Uterus (tissue), 4 donors: Measurements from ENCODE around the gene SEL1L3. TPM values are rescaled to one million over a fixed set of nuclear protein-coding genes. Genes with fewer than 3 reads are reported as not detected.
A peak's percentile ranks its signal among the peaks of the same experiment; 100 is the strongest.
"Not testable (repeated sequence)": the region's sequence is repeated elsewhere in the genome, so short reads cannot be mapped to it uniquely, and the experiment has no call there.

Experiments
- DNase-seq, 2 donors: peaks; one replicate each; pipeline ENCODE4 v3.0.0-alpha.2; 2019 to 2020
- H3K27ac ChIP-seq, 2 donors: fragments of 200-600 bp; sonication (generic); 1 replicate in 1 of 2; 2 replicates in 1 of 2; pipeline ENCODE4 v1.5.1; 2016 to 2018
- H3K27me3 ChIP-seq, 2 donors: fragments of 200-600 bp; sonication (generic); one replicate each; pipeline ENCODE4 v1.5.1; 2018 to 2019; ENCODE audit warnings: control low read depth in 1 of 2
- H3K36me3 ChIP-seq, 2 donors: fragments of 200-600 bp; sonication (generic); one replicate each; pipeline ENCODE4 v1.5.1; 2019; ENCODE audit warnings: control low read depth in 1 of 2
- H3K4me1 ChIP-seq, 2 donors: fragments of 200-600 bp; sonication (generic); one replicate each; pipeline ENCODE4 v1.5.1; 2018 to 2019; ENCODE audit warnings: control low read depth in 1 of 2
- H3K4me3 ChIP-seq, 2 donors: fragments of 200-600 bp; sonication (generic); 1 replicate in 1 of 2; 2 replicates in 1 of 2; pipeline ENCODE4 v1.5.1; 2018 to 2019; ENCODE audit warnings: mild to moderate bottlenecking in 1 of 2
- H3K9me3 ChIP-seq, 2 donors: fragments of 200-600 bp; sonication (generic); one replicate each; pipeline ENCODE4 v1.5.1; 2019; ENCODE audit warnings: control low read depth in 1 of 2
- POLR2A ChIP-seq, 2 donors: fragments of 450-650 bp; IDR thresholded peaks; one replicate each; pipeline ENCODE4 v1.6.1; 2016; ENCODE audit warnings: antibody characterized with exemption in 2 of 2, mild to moderate bottlenecking in 1 of 2, moderate library complexity in 1 of 2
- intact Hi-C: fragments of 100-400 bp; cut with DNase I; formaldehyde crosslinking; loops from one replicate; pipeline ENCODE4 v1.15.1; 2023; ENCODE audit warnings: low total_unique reads
- total RNA-seq, 4 donors: library from RNA; depleted of rRNA in 3 of 4; stranded (reverse); fragments of >200 nt in 3 of 4; gene quantifications; one replicate each; pipeline versions ENCODE4 v1.1.0 to v1.2.4, GENCODE V29; 2014 to 2023
- TF ChIP-seq, protein P1 (sequence below), 4 experiments: fragments of 200-600 bp in 2 of 4; fragments of 450-650 bp in 2 of 4; sonication (generic) in 2 of 4; IDR thresholded peaks; one replicate each; pipeline ENCODE4 v1.5.1; 2016 to 2019; ENCODE audit warnings: antibody characterized with exemption in 4 of 4, mild to moderate bottlenecking in 2 of 4, moderate library complexity in 1 of 4
- donor health status: DM: yes; HTN: yes; CAD: no.

Gene SEL1L3
- total RNA-seq, result 10 to 100 TPM in 3 of 4 donors, 1 to 10 TPM in 1; 4.1 to 46.1 (median 21.2) TPM

DNA sequence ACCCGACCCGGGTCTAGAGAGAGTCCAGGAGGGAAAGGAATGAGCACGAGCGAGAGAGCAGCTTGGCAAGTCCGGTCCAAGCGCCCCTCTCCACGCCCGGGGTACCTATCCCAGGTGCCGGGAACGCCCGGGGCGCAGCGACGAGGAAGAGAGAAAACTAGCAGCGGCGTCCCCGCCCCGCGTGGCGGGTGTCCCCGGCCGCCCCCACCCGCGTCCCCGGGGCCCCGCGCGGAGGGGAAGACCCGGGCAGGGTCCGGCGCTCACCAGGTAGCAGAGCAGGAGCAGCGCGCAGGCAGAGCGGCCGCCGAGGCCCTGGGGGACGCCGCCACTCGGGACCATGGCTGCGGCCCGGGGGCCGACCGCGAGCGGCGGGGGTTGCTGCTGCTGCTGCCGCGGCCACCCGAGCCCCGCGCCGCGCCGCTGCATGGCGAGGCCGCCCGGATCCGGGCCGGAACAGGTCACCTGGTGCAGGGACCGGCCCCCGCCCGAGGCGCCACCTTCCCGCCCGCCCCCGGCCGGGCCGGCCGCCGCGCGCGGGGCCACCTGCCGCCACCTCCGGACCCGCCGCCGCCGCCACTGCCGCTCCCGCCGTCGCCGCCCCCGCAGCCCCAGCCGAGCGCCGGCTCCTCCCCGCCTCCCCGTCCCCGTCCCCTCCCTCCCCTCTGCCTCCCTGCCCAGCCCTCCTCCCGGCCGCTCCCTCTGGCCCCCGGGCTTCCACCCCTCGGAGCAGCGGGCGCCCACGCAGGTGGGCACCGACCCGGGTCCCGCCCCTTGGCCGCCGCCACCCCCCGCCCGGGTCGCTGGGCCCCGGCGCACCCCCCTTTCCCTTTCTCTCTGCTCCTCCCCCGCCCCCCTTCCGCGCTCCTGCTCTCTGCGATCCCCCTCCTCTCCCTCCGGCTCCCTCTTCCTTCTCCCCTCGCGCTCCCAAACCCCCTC, at the start of gene SEL1L3:
Gene SEL1L3, minus strand, starts transcription at position 578 of the 936 bp plus-strand sequence. Its CDS starts 152 bp downstream, at position 426.
- TF ChIP-seq, protein P1, sequence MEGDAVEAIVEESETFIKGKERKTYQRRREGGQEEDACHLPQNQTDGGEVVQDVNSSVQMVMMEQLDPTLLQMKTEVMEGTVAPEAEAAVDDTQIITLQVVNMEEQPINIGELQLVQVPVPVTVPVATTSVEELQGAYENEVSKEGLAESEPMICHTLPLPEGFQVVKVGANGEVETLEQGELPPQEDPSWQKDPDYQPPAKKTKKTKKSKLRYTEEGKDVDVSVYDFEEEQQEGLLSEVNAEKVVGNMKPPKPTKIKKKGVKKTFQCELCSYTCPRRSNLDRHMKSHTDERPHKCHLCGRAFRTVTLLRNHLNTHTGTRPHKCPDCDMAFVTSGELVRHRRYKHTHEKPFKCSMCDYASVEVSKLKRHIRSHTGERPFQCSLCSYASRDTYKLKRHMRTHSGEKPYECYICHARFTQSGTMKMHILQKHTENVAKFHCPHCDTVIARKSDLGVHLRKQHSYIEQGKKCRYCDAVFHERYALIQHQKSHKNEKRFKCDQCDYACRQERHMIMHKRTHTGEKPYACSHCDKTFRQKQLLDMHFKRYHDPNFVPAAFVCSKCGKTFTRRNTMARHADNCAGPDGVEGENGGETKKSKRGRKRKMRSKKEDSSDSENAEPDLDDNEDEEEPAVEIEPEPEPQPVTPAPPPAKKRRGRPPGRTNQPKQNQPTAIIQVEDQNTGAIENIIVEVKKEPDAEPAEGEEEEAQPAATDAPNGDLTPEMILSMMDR (IDR thresholded peaks at IDR 0.05), result no peak
- no peak for TF ChIP-seq POLR2A (IDR thresholded peaks at IDR 0.05)
- no peaks in the 10 kb centered on the region for H3K9me3 ChIP-seq
- DNase-seq, result peak in 1 of 2 donors; percentile 20
- H3K4me3 ChIP-seq, result peak within 1 kb of the TSS; percentile 9 to 50
- intact Hi-C loops, result no loop called here
- H3K27me3 ChIP-seq, result no peaks in the 10 kb centered on the region
- H3K4me1 ChIP-seq, result no peaks in the 10 kb centered on the region
- no peaks in the 10 kb centered on the region for H3K36me3 ChIP-seq
- no peak within 1 kb of the TSS for H3K27ac ChIP-seq

DNA sequence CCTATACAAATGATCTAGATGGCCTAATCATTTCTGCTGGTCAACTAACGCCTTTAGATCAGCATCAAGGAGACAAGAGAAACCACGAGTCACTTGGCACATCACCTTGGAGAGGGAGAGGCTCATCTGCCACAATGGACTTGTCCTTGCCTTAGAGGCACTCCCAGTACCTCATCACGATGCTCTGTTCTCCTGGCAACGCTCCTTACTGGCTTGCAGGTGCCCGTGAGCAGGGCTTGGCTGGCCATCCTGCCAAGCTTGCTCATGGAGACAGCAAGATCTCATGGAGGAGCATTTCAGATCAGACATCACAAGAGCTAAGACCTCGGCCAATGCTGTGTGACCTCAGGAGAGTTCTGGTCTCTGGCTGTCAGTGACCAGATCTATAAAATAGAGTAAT, 48.6 kb upstream of the SEL1L3 start:
- no peak for TF ChIP-seq POLR2A (IDR thresholded peaks at IDR 0.05)
- TF ChIP-seq, protein P1 (IDR thresholded peaks at IDR 0.05), result no peak
- no peaks in the 10 kb centered on the region for H3K9me3 ChIP-seq
- H3K27ac ChIP-seq, result no peak overlapping the region
- H3K27me3 ChIP-seq, result no peaks in the 10 kb centered on the region
- intact Hi-C loops, result no loop called here
- no peak for DNase-seq
- H3K4me1 ChIP-seq, result no peaks in the 10 kb centered on the region
- no peaks in the 10 kb centered on the region for H3K36me3 ChIP-seq
- H3K4me3 ChIP-seq, result no peak overlapping the region

DNA sequence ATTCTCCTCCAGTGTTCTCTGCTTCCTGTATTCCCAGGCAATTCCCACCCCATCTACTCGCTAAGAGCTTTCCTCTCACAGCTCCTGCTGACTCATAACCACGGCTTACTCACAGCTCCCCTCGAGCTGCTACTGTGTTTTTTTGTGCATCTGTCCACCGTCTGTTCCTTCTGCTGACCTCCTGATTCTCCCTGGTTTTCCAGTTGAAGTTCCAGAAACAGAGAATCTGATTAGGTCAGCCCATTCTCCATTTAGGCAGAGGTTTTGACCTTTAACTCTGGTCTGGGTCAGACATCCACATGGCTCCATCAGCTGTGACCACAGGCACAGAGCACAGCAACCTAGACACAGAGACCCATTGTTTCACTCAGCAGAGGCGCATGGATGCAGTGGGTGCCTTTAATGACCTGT, 45.7 kb upstream of the SEL1L3 start:
- H3K4me3 ChIP-seq, result no peak overlapping the region
- no peak overlapping the region for H3K27ac ChIP-seq
- H3K4me1 ChIP-seq, result no peaks in the 10 kb centered on the region
- no peaks in the 10 kb centered on the region for H3K36me3 ChIP-seq
- H3K27me3 ChIP-seq, result no peaks in the 10 kb centered on the region
- TF ChIP-seq, protein P1 (IDR thresholded peaks at IDR 0.05), result no peak
- TF ChIP-seq POLR2A (IDR thresholded peaks at IDR 0.05), result no peak
- DNase-seq, result no peak
- intact Hi-C loops, result no loop called here
- no peaks in the 10 kb centered on the region for H3K9me3 ChIP-seq

DNA sequence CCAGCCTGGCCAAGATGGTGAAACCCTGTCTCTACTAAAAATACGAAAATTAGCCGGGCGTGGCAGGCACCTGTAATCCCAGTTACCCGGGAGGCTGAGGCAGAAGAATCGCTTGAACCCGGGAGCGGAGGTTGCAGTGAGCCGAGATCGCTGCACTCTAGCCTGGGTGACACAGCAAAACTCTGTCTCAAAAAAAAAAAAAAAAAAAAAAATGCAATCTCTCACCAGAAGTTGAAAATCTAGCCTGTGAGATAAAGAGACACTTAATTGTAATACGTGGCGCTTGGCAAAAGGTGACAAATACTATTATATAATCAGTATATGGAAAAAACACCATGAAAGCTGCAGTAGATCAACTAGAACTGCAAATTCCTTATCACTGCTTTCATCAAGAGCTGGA, 43.3 kb upstream of the SEL1L3 start:
- H3K4me3 ChIP-seq, DNase-seq, H3K36me3 ChIP-seq, H3K27me3 ChIP-seq, H3K9me3 ChIP-seq, H3K4me1 ChIP-seq, intact Hi-C loops, H3K27ac ChIP-seq: not testable (repeated sequence)

DNA sequence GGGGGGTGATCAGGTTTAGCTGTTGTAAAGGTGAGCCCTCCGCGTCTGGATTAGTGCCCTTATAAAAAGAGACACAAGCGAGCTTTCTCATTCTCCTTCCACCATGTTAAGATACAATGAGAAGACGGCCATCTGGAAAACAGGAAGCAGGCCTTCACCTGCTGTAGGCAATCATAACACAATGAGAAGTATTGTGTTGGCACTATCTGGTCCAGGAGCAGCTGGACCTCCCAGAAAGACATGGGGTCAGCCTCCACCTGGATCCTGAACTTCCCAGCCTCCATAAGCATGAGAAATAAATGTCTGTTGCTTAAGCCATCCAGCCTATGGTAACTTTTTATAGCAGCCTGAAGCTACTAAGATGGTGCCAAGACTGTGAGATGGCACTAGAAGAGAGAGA, 42.6 kb upstream of the SEL1L3 start:
- H3K4me1 ChIP-seq, result no peaks in the 10 kb centered on the region
- no peak for TF ChIP-seq POLR2A (IDR thresholded peaks at IDR 0.05)
- TF ChIP-seq, protein P1 (IDR thresholded peaks at IDR 0.05), result no peak
- H3K9me3 ChIP-seq, result no peaks in the 10 kb centered on the region
- no peak overlapping the region for H3K4me3 ChIP-seq
- no peak overlapping the region for H3K27ac ChIP-seq
- intact Hi-C loops, result no loop called here
- no peak for DNase-seq
- H3K27me3 ChIP-seq, result no peaks in the 10 kb centered on the region
- H3K36me3 ChIP-seq, result no peaks in the 10 kb centered on the region
